Vagina (tissue), 2 donors: ENCODE results near the gene CD164L2. TPM values are rescaled to one million over a fixed set of nuclear protein-coding genes. Genes with fewer than 3 reads are reported as not detected.

Experiments
- DNase-seq, 2 donors: peaks; one replicate each; pipeline ENCODE4 v3.0.0-alpha.2; 2017; ENCODE audit errors: extremely low spot score in 2 of 2
- H3K27ac ChIP-seq: fragments of 200-600 bp; sonication (generic); one replicate; pipeline ENCODE4 v1.5.1; 2019
- H3K27me3 ChIP-seq: fragments of 200-600 bp; sonication (generic); one replicate; pipeline ENCODE4 v1.5.1; 2019
- H3K36me3 ChIP-seq, 2 donors: fragments of 200-600 bp; sonication (generic); one replicate each; pipeline ENCODE4 v1.5.1; 2017 to 2019
- H3K4me1 ChIP-seq: fragments of 200-600 bp; sonication (generic); one replicate; pipeline ENCODE4 v1.5.1; 2019
- H3K4me3 ChIP-seq, 2 donors: fragments of 200-600 bp; sonication (generic); 1 replicate in 1 of 2; 2 replicates in 1 of 2; pipeline ENCODE4 v1.5.1; 2016 to 2019
- H3K9me3 ChIP-seq: fragments of 200-600 bp; sonication (generic); one replicate; pipeline ENCODE4 v1.5.1; 2019
- POLR2A ChIP-seq, 2 donors: fragments of 450-650 bp; IDR thresholded peaks; one replicate each; pipeline ENCODE4 v1.6.1; 2017; ENCODE audit warnings: antibody characterized with exemption in 2 of 2, mild to moderate bottlenecking in 2 of 2, moderate library complexity in 2 of 2
- POLR2AphosphoS5 ChIP-seq, 2 donors: sonication (generic); formaldehyde crosslinking; IDR thresholded peaks; one replicate each; pipeline ENCODE4 v1.9.0; 2017; ENCODE audit warnings: antibody characterized with exemption in 2 of 2, mild to moderate bottlenecking in 2 of 2, low read depth in 1 of 2; ENCODE audit not compliant: insufficient read depth in 1 of 2
- intact Hi-C: fragments of 100-400 bp; cut with DNase I; formaldehyde crosslinking; loops from one replicate; pipeline ENCODE4 v1.15.1; 2023
- total RNA-seq: library from RNA; depleted of rRNA; stranded (reverse); fragments of >200 nt; gene quantifications from one replicate; pipeline ENCODE4 v1.2.3, GENCODE V29; 2016
- TF ChIP-seq, protein P1 (sequence below), 3 experiments: fragments of 450-650 bp in 2 of 3; fragments of 200-600 bp in 1 of 3; sonication (generic) in 1 of 3; IDR thresholded peaks; one replicate each; pipeline ENCODE4 v1.5.1; 2017 to 2019; ENCODE audit warnings: antibody characterized with exemption in 3 of 3, mild to moderate bottlenecking in 2 of 3, moderate library complexity in 2 of 3

The CD164L2 gene
- total RNA-seq, 1 donor from 2014 or later, result 7.6 TPM

DNA sequence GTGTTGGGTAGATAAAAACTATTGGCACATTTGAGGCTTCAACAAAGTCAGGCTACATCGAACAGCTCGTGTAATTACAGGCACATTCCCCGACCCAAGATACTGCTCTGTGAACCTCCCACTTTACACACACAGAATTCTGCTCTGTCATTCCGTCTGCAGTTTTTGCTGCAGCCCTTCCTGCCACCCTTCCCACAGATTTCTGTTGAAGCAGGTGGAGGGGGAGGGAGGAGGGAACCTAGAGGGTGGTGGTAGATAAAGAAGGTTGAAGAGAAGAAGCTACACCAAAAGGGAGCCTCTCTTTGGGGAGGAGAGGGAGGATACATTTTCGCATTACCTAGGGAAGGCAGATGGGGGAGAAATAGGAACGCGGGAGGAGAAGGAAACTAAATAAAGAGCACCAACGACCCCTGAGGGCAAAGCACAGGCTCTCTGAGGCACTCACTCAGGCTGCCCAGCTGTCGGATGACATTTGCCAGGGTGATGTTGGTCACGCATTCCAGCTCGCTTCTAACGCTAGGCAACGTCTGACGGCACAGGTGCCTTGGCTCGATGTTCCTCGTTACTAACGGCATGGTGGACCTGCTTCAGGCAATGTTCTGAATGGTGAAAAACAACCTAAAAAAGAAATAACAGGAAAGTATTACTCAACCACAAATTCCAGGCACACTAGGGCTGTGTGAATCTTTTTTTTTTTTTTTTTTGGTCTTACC is 45.3 kb upstream of the CD164L2 start:
- no peak for TF ChIP-seq POLR2A (IDR thresholded peaks at IDR 0.05)
- TF ChIP-seq, protein P1, sequence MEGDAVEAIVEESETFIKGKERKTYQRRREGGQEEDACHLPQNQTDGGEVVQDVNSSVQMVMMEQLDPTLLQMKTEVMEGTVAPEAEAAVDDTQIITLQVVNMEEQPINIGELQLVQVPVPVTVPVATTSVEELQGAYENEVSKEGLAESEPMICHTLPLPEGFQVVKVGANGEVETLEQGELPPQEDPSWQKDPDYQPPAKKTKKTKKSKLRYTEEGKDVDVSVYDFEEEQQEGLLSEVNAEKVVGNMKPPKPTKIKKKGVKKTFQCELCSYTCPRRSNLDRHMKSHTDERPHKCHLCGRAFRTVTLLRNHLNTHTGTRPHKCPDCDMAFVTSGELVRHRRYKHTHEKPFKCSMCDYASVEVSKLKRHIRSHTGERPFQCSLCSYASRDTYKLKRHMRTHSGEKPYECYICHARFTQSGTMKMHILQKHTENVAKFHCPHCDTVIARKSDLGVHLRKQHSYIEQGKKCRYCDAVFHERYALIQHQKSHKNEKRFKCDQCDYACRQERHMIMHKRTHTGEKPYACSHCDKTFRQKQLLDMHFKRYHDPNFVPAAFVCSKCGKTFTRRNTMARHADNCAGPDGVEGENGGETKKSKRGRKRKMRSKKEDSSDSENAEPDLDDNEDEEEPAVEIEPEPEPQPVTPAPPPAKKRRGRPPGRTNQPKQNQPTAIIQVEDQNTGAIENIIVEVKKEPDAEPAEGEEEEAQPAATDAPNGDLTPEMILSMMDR (IDR thresholded peaks at IDR 0.05), result no peak
- peak in 1 of 2 donors; percentile 49 for TF ChIP-seq POLR2AphosphoS5 (IDR thresholded peaks at IDR 0.05; ENCODE audit: insufficient read depth in 1 of 2, low read depth in 1 of 2)
- H3K4me1 ChIP-seq, result peaks cover 83% of the 10 kb centered on the region
- peak overlapping the region in 1 of 2 donors; percentile 13 for H3K4me3 ChIP-seq
- no peaks in the 10 kb centered on the region for H3K27me3 ChIP-seq
- no peak for DNase-seq
- H3K27ac ChIP-seq, result peak overlapping the region; percentile 69
- no peaks in the 10 kb centered on the region for H3K9me3 ChIP-seq
- H3K36me3 ChIP-seq, result peaks cover 0 to 17% of the 10 kb centered on the region in 2 donors
- intact Hi-C loops, result no loop called here

DNA sequence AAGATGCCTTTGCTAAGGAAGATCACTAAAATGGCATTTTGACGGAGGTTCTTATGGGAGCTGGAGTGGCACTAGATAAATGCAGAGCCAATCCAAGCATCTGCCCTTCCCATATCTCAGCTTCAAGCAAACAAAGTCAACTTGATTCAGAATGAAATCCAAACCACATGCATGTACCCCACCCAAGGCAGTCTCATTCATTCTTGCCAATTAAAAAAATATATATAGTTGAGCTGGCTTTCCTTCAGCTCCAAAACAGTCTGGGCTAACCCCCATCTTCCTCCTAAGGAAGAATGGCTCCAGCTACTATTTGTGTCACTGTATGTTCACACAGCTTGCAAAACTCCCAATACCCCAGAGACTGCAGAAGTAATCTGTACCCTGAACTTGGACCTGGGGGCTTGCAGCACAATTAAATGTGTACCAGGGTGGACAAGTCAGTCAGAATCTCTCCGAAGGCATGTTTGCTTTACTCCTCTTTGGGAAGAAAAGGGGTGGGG is 44.7 kb upstream of the CD164L2 start:
- DNase-seq, result no peak
- intact Hi-C loops, result no loop called here
- Histone ChIP-seq H3K4me1 (peaks cover 81% of the 10 kb centered on the region), H3K4me3 (peak overlapping the region in 1 of 2 donors; percentile 13), H3K36me3 (peaks cover 0 to 17% of the 10 kb centered on the region in 2 donors), H3K27ac (peak overlapping the region; percentile 69), H3K9me3 (no peaks in the 10 kb centered on the region), H3K27me3 (no peaks in the 10 kb centered on the region)
- TF ChIP-seq POLR2A (IDR thresholded peaks at IDR 0.05) (no peak), POLR2AphosphoS5 (IDR thresholded peaks at IDR 0.05; ENCODE audit: insufficient read depth in 1 of 2, low read depth in 1 of 2) (no peak)
- TF ChIP-seq, protein P1 (IDR thresholded peaks at IDR 0.05), result no peak

DNA sequence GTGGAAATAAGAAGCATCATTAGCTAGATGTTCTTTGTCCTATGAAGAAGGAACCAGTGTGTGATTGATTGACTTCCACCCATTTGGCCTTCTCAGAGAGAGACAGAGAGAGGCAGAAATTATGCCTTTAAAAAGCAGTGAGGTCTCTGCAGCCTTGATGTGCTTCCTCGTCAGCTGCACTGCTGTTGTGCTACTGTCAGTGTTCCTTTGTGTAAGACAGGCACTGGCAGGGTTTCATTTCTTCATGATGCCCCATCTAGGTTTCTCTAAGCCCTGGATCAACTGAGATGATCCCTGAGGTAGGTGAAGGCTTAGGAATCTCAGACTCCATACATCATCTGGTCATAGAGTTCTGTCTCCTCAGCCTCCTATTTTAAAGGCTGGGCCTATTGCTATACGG is 44.2 kb upstream of the CD164L2 start:
- no peaks in the 10 kb centered on the region for H3K9me3 ChIP-seq

DNA sequence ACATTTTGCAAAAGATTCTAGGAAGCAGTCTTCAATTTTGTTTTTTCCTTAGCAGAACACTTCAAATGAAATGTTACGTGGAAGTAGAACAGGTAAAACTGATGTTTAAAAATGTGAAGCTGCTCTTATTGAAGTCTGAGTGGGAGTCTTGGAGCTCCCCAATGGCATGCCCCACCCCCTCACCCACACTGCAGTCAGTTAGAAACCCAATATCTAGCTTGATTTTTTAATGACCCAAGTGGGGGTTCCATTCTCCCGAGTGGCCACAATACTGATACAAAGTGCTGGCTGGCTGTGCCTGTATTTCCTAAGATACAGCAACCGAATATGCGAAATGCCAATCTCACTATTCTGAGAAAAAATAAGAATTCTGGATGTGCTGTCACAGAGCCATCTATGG is 40.6 kb upstream of the CD164L2 start:
- Histone ChIP-seq H3K4me1 (peaks cover 76% of the 10 kb centered on the region), H3K27me3 (no peaks in the 10 kb centered on the region), H3K27ac (peak overlapping the region; percentile 24), H3K9me3 (no peaks in the 10 kb centered on the region), H3K36me3 (peaks cover 0 to 17% of the 10 kb centered on the region in 2 donors), H3K4me3 (no peak overlapping the region)
- intact Hi-C loops, result no loop called here
- no peak for TF ChIP-seq POLR2AphosphoS5 (IDR thresholded peaks at IDR 0.05; ENCODE audit: insufficient read depth in 1 of 2, low read depth in 1 of 2)
- TF ChIP-seq POLR2A (IDR thresholded peaks at IDR 0.05), result no peak
- TF ChIP-seq, protein P1 (IDR thresholded peaks at IDR 0.05), result no peak
- no peak for DNase-seq

More for the DNA sequence above, 44.2 kb upstream of the CD164L2 start:
- no peak for DNase-seq
- peak overlapping the region; percentile 69 for H3K27ac ChIP-seq
- H3K4me1 ChIP-seq, result peaks cover 83% of the 10 kb centered on the region
- H3K27me3 ChIP-seq, result no peaks in the 10 kb centered on the region
- no peak overlapping the region for H3K4me3 ChIP-seq
- intact Hi-C loops, result no loop called here
- no peak for TF ChIP-seq POLR2A (IDR thresholded peaks at IDR 0.05)
- peaks cover 0 to 17% of the 10 kb centered on the region in 2 donors for H3K36me3 ChIP-seq

DNA sequence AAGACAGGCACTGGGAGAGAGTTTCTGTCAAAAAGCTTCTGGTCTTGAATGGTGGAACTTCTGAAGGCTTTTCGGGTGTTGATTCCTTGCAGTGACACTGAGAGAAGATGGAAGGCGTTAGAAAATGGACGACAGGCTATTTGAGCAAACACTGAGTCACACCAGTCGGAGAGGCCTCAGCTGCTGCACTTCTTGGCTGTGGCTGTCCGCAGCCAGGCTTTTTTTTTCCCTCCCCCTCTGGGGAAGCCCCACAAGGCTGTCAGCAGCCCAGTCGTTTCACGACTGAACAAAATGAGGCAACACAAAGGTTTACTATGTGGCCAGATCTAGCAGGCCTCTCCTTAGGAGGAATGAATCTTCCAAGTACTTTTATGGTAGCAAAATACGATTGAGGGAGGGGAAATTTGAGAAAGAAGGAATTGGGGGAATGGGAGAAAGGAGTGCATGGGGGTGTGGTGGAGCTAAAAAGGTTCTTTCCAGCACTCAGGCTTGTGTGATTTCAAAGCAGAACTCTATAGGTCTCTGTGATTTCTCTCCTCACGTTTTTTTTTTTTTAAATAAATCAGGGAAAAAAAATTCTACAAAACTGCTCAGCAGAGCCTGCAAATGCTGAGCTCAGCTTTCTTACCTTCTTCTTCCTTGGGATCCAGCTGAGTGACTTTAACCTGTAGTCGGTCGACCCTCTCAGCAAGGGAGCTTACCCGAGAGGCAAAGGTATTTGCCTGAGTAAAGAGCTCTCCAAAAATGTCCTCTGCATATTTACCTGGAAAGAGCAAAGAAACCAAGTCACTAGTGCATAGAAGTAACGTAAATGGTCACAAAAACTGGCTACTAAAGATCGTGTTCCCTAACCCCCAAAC is 35.4 kb upstream of the CD164L2 start:
- H3K27ac ChIP-seq, result peak overlapping the region; percentile 73
- TF ChIP-seq POLR2AphosphoS5 (IDR thresholded peaks at IDR 0.05; ENCODE audit: insufficient read depth in 1 of 2, low read depth in 1 of 2), result peak; percentile 66 to 89
- TF ChIP-seq POLR2A (IDR thresholded peaks at IDR 0.05), result no peak
- H3K36me3 ChIP-seq, result peaks cover 0 to 47% of the 10 kb centered on the region in 2 donors
- no peak for DNase-seq
- peaks cover 62% of the 10 kb centered on the region for H3K4me1 ChIP-seq
- intact Hi-C loops, result loop anchor here (5.0 kb wide), 1 partner anchor 184 kb away; the partner anchor contains the start of gene AHDC1
- H3K27me3 ChIP-seq, result no peaks in the 10 kb centered on the region
- H3K9me3 ChIP-seq, result no peaks in the 10 kb centered on the region
- H3K4me3 ChIP-seq, result no peak overlapping the region
